GM23338 (cell line): Measurements from ENCODE around the gene CHCHD6. TPM values are rescaled to one million over a fixed set of nuclear protein-coding genes. Genes with fewer than 3 reads are reported as not detected.

Experiments
- ATAC-seq: fragments of 200-7000 bp; cut with Tn5 transposase; 3 replicates; pipeline ENCODE4 v1.9.1; 2020
- DNase-seq: peaks from one replicate; pipeline ENCODE4 v3.0.0-alpha.2; 2015; ENCODE audit warnings: low spot score
- H2AFZ ChIP-seq: fragments of 200-600 bp; sonication (generic); 2 replicates; pipeline ENCODE4 v1.8.0; 2016; ENCODE audit warnings: antibody characterized with exemption, mild to moderate bottlenecking, moderate library complexity
- H3F3A ChIP-seq: fragments of 200-600 bp; sonication (generic); replicated peaks from 2 replicates; pipeline ENCODE4 v1.8.0; 2017; ENCODE audit warnings: antibody characterized with exemption, mixed run types, low read depth
- H3K27ac ChIP-seq: fragments of 200-600 bp; sonication (generic); 2 replicates; pipeline ENCODE4 v1.6.1; 2016; ENCODE audit warnings: low read depth
- H3K27me3 ChIP-seq: fragments of 200-600 bp; sonication (generic); 2 replicates; pipeline ENCODE4 v1.8.0; 2016; ENCODE audit warnings: mild to moderate bottlenecking, mixed run types, moderate library complexity; ENCODE audit not compliant: insufficient read depth
- H3K36me3 ChIP-seq: fragments of 200-600 bp; sonication (generic); 2 replicates; pipeline ENCODE4 v1.8.0; 2016; ENCODE audit warnings: mild to moderate bottlenecking; ENCODE audit not compliant: insufficient read depth
- H3K4me1 ChIP-seq: fragments of 200-600 bp; sonication (generic); 2 replicates; pipeline ENCODE4 v1.8.0; 2016; ENCODE audit warnings: mild to moderate bottlenecking, moderate library complexity; ENCODE audit not compliant: insufficient read depth
- H3K4me2 ChIP-seq: fragments of 200-600 bp; sonication (generic); 2 replicates; pipeline ENCODE4 v1.7.1; 2017; ENCODE audit warnings: mixed run types
- H3K4me3 ChIP-seq: fragments of 200-600 bp; sonication (generic); 2 replicates; pipeline ENCODE4 v1.6.1; 2016; ENCODE audit warnings: mixed run types
- H3K79me2 ChIP-seq: fragments of 200-600 bp; sonication (generic); replicated peaks from 2 replicates; pipeline ENCODE4 v1.8.0; 2017; ENCODE audit warnings: mild to moderate bottlenecking; ENCODE audit not compliant: insufficient read depth
- H3K9me2 ChIP-seq: fragments of 200-600 bp; sonication (generic); 2 replicates; pipeline ENCODE4 v1.8.0; 2017; ENCODE audit not compliant: insufficient read depth
- H4K20me1 ChIP-seq: fragments of 200-600 bp; sonication (generic); replicated peaks from 2 replicates; pipeline ENCODE4 v1.8.0; 2017; ENCODE audit warnings: mild to moderate bottlenecking; ENCODE audit not compliant: insufficient read depth
- H3K27ac Mint-ChIP-seq: 2 replicates; pipeline ENCODE4 v1.8.0; 2020; ENCODE audit warnings: inconsistent platforms, mild to moderate bottlenecking, moderate library complexity, mixed read lengths
- H3K27me3 Mint-ChIP-seq: 3 replicates; pipeline ENCODE4 v1.8.0; 2022; ENCODE audit warnings: low read depth, mild to moderate bottlenecking, moderate library complexity, mixed read lengths, inconsistent platforms; ENCODE audit not compliant: insufficient read depth, poor library complexity
- H3K36me3 Mint-ChIP-seq: 3 replicates; pipeline ENCODE4 v1.8.0; 2021; ENCODE audit warnings: low read depth, mild to moderate bottlenecking, inconsistent platforms, moderate library complexity, mixed read lengths
- H3K4me1 Mint-ChIP-seq: 3 replicates; pipeline ENCODE4 v1.8.0; 2020; ENCODE audit warnings: mild to moderate bottlenecking, inconsistent platforms, mixed read lengths
- H3K4me3 Mint-ChIP-seq: 3 replicates; pipeline ENCODE4 v1.8.0; 2021; ENCODE audit warnings: moderate library complexity, mild to moderate bottlenecking, inconsistent platforms, mixed read lengths
- H3K9me3 Mint-ChIP-seq: 3 replicates; pipeline ENCODE4 v1.8.0; 2020; ENCODE audit warnings: moderate library complexity, mild to moderate bottlenecking, inconsistent platforms, mixed read lengths
- EZH2 ChIP-seq: fragments of 200-600 bp; sonication (generic); IDR thresholded peaks from one replicate; pipeline ENCODE4 v1.8.0; 2017; ENCODE audit warnings: antibody characterized with exemption, mild to moderate bottlenecking, low read depth; ENCODE audit not compliant: unreplicated experiment
- EZH2phosphoT487 ChIP-seq: fragments of 200-600 bp; sonication (generic); IDR thresholded peaks from one replicate; pipeline ENCODE4 v1.8.1; 2018; ENCODE audit warnings: antibody characterized with exemption; ENCODE audit not compliant: unreplicated experiment
- NANOG ChIP-seq: IDR thresholded peaks from 2 replicates; pipeline ENCODE4 v1.6.1; 2016; ENCODE audit warnings: antibody characterized with exemption, borderline replicate concordance
- ZNF114 ChIP-seq: fragments of 250-450 bp; sonication (Bioruptor Pico); IDR thresholded peaks from 2 replicates; pipeline ENCODE4 v1.5.0; 2020; ENCODE audit warnings: mild to moderate bottlenecking, moderate library complexity
- ZNF331 ChIP-seq: fragments of 250-450 bp; sonication (Bioruptor Pico); IDR thresholded peaks from 2 replicates; pipeline ENCODE4 v1.5.0; 2020; ENCODE audit warnings: low read depth, mild to moderate bottlenecking, moderate library complexity
- polyA plus RNA-seq: library from polyadenylated mRNA; unstranded; fragments of >200 nt; fragmentation: Nextera tagmentation; extraction: Ambion mirVana; gene quantifications from 2 replicates; pipeline ENCODE4 v1.2.1, GENCODE V29; 2016
- total RNA-seq: library from RNA; depleted of rRNA; stranded (reverse); fragments of >200 nt; shearing (Covaris generic); gene quantifications from 2 replicates; pipeline ENCODE4 v1.2.3, GENCODE V29; 2014
- TF ChIP-seq, protein P1 (sequence below): fragments of 250-450 bp; sonication (Bioruptor Pico); IDR thresholded peaks from 2 replicates; pipeline ENCODE4 v1.5.0; 2020; ENCODE audit warnings: mild to moderate bottlenecking, moderate library complexity

Gene CHCHD6
- total and polyA plus RNA-seq, 2 experiments from 2014 or later = 28.8 to 43.0 TPM

GRCh38 chr3:127000119-127000518 lies 296.1 kb downstream of the CHCHD6 start:
- no peaks in the 10 kb centered on the region; the same call in 1 of the 2 replicates for H4K20me1 ChIP-seq
- no peak for DNase-seq
- H3K9me2 ChIP-seq = no peaks in the 10 kb centered on the region
- no peak overlapping the region for H3K4me3 Mint-ChIP-seq
- no peak overlapping the region for H2AFZ ChIP-seq
- peaks cover 11% of the 10 kb centered on the region for H3K27me3 Mint-ChIP-seq
- ATAC-seq = no peak
- no peaks in the 10 kb centered on the region for H3K36me3 ChIP-seq
- H3K4me1 Mint-ChIP-seq = peaks cover 28% of the 10 kb centered on the region
- no peak overlapping the region for H3K27ac ChIP-seq
- TF ChIP-seq NANOG = no peak
- TF ChIP-seq EZH2 = no peak
- no peak for TF ChIP-seq ZNF331
- TF ChIP-seq, protein P1, sequence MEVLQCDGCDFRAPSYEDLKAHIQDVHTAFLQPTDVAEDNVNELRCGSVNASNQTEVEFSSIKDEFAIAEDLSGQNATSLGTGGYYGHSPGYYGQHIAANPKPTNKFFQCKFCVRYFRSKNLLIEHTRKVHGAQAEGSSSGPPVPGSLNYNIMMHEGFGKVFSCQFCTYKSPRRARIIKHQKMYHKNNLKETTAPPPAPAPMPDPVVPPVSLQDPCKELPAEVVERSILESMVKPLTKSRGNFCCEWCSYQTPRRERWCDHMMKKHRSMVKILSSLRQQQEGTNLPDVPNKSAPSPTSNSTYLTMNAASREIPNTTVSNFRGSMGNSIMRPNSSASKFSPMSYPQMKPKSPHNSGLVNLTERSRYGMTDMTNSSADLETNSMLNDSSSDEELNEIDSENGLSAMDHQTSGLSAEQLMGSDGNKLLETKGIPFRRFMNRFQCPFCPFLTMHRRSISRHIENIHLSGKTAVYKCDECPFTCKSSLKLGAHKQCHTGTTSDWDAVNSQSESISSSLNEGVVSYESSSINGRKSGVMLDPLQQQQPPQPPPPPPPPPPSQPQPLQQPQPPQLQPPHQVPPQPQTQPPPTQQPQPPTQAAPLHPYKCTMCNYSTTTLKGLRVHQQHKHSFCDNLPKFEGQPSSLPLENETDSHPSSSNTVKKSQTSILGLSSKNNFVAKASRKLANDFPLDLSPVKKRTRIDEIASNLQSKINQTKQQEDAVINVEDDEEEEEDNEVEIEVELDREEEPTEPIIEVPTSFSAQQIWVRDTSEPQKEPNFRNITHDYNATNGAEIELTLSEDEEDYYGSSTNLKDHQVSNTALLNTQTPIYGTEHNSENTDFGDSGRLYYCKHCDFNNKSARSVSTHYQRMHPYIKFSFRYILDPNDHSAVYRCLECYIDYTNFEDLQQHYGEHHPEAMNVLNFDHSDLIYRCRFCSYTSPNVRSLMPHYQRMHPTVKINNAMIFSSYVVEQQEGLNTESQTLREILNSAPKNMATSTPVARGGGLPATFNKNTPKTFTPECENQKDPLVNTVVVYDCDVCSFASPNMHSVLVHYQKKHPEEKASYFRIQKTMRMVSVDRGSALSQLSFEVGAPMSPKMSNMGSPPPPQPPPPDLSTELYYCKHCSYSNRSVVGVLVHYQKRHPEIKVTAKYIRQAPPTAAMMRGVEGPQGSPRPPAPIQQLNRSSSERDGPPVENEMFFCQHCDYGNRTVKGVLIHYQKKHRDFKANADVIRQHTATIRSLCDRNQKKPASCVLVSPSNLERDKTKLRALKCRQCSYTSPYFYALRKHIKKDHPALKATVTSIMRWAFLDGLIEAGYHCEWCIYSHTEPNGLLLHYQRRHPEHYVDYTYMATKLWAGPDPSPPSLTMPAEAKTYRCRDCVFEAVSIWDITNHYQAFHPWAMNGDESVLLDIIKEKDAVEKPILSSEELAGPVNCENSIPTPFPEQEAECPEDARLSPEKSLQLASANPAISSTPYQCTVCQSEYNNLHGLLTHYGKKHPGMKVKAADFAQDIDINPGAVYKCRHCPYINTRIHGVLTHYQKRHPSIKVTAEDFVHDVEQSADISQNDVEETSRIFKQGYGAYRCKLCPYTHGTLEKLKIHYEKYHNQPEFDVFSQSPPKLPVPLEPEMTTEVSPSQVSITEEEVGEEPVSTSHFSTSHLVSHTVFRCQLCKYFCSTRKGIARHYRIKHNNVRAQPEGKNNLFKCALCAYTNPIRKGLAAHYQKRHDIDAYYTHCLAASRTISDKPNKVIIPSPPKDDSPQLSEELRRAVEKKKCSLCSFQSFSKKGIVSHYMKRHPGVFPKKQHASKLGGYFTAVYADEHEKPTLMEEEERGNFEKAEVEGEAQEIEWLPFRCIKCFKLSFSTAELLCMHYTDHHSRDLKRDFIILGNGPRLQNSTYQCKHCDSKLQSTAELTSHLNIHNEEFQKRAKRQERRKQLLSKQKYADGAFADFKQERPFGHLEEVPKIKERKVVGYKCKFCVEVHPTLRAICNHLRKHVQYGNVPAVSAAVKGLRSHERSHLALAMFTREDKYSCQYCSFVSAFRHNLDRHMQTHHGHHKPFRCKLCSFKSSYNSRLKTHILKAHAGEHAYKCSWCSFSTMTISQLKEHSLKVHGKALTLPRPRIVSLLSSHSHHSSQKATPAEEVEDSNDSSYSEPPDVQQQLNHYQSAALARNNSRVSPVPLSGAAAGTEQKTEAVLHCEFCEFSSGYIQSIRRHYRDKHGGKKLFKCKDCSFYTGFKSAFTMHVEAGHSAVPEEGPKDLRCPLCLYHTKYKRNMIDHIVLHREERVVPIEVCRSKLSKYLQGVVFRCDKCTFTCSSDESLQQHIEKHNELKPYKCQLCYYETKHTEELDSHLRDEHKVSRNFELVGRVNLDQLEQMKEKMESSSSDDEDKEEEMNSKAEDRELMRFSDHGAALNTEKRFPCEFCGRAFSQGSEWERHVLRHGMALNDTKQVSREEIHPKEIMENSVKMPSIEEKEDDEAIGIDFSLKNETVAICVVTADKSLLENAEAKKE (CRISPR knock-in tag) = no peak
- TF ChIP-seq ZNF114 (CRISPR knock-in tag) = no peak
- H3K27ac Mint-ChIP-seq = no peak overlapping the region
- peaks cover 10% of the 10 kb centered on the region; the same call in 1 of the 2 replicates for H3K4me1 ChIP-seq
- no peaks in the 10 kb centered on the region; the same call in 2 of the 3 replicates for H3K36me3 Mint-ChIP-seq
- peaks cover 22% of the 10 kb centered on the region; the same call in 1 of the 2 replicates for H3K79me2 ChIP-seq
- no peaks in the 10 kb centered on the region for H3K9me3 Mint-ChIP-seq
- no peaks in the 10 kb centered on the region for H3K27me3 ChIP-seq
- H3K4me3 ChIP-seq = no peak overlapping the region
- no peak overlapping the region for H3K4me2 ChIP-seq
- no peaks in the 10 kb centered on the region for H3F3A ChIP-seq

DNA sequence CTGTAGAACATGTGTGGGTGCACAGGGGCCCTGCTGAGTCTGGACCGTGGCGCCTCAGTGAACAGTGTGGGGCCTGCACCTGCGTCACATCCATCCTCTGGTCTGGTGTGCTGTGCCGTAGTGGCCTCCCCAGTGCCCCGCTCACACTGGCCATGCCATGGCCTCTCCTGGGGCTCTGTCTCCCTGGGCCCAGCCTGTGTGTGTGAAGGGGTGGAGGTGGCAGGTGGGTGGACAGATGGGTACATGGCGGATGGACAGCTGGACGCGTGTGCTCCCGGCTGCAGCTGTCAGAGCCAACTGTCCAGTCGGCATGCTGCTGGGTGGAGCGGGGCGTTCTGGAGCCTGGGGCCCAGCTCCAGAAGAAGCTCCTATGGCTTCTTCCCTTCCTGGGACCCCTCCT lies 296.7 kb downstream of the CHCHD6 start:
- ATAC-seq (no peak), DNase-seq (no peak)
- no peaks in the 10 kb centered on the region for H3F3A ChIP-seq
- no peaks in the 10 kb centered on the region for H3K36me3 ChIP-seq
- peaks cover 20% of the 10 kb centered on the region; the same call in 1 of the 2 replicates for H3K79me2 ChIP-seq
- TF ChIP-seq EZH2phosphoT487 = no peak
- no peak overlapping the region for H3K4me2 ChIP-seq
- no peaks in the 10 kb centered on the region; the same call in 1 of the 2 replicates for H4K20me1 ChIP-seq
- Mint-ChIP-seq H3K36me3 (no peaks in the 10 kb centered on the region; the same call in 2 of the 3 replicates), H3K9me3 (no peaks in the 10 kb centered on the region), H3K4me1 (peaks cover 28% of the 10 kb centered on the region), H3K27me3 (peaks cover 11% of the 10 kb centered on the region), H3K4me3 (no peak overlapping the region), H3K27ac (no peak overlapping the region)
- peaks cover 10% of the 10 kb centered on the region; the same call in 1 of the 2 replicates for H3K4me1 ChIP-seq
- no peak overlapping the region for H2AFZ ChIP-seq
- no peaks in the 10 kb centered on the region for H3K27me3 ChIP-seq
- no peak overlapping the region for H3K4me3 ChIP-seq
- no peaks in the 10 kb centered on the region for H3K9me2 ChIP-seq
- 0 out of 2 replicates have a peak overlapping the region, but pooled peaks have one; percentile 72 for H3K27ac ChIP-seq
